Smooth muscle cell of the coronary artery (primary cell): ENCODE data around the gene RAB6D. TPM values are rescaled to one million over a fixed set of nuclear protein-coding genes. Genes with fewer than 3 reads are reported as not detected.

Experiments used
- total RNA-seq: library from RNA; depleted of rRNA; stranded (reverse); fragments of >200 nt; gene quantifications from 2 replicates; pipeline ENCODE4 v1.2.3, GENCODE V29; 2014; ENCODE audit warnings: low replicate concordance

The RAB6D gene
- total RNA-seq: under 0.01 TPM in 1 of 2 replicates, not detected in the other

GRCh38 chr2:131363703-131364186, at the start of gene RAB6D:
Gene RAB6D, minus strand, starts transcription at chr2:131364168. Its CDS starts 448 bp downstream, at chr2:131363720.

Other genes starting within 250 kb of the RAB6D start
- under 0.01 TPM in 2 replicates for gene POTEE, start 154.6 kb downstream of the RAB6D start, total RNA-seq
- not detected in 2 replicates for gene TUBA3D, start 112.0 kb upstream of the RAB6D start, total RNA-seq
- gene MZT2A, start 128.2 kb upstream of the RAB6D start, total RNA-seq: 49.7 and 105 TPM in 2 replicates
- 6.1 and 13.8 TPM in 2 replicates for gene CCDC74A, start 163.7 kb upstream of the RAB6D start, total RNA-seq